Erythroblast (primary cell): ENCODE results near the gene HOXB2.

Experiments used
- GATA1 ChIP-seq: IDR thresholded peaks from 2 replicates; pipeline ENCODE4 v1.6.1; 2011; ENCODE audit warnings: low read depth, mild to moderate bottlenecking, control low read depth, low read length, moderate library complexity
- POLR2A ChIP-seq: IDR thresholded peaks from 2 replicates; pipeline ENCODE4 v1.6.1; 2011; ENCODE audit warnings: mild to moderate bottlenecking, low read length

- TF ChIP-seq POLR2A: no peak
- TF ChIP-seq GATA1: no peak
These were observed 41.2 kb downstream of the HOXB2 start for GRCh38 chr17:48503747-48504146.
